Measurements from ENCODE around the gene MGAT4A.

MGAT4A gene

DNA sequence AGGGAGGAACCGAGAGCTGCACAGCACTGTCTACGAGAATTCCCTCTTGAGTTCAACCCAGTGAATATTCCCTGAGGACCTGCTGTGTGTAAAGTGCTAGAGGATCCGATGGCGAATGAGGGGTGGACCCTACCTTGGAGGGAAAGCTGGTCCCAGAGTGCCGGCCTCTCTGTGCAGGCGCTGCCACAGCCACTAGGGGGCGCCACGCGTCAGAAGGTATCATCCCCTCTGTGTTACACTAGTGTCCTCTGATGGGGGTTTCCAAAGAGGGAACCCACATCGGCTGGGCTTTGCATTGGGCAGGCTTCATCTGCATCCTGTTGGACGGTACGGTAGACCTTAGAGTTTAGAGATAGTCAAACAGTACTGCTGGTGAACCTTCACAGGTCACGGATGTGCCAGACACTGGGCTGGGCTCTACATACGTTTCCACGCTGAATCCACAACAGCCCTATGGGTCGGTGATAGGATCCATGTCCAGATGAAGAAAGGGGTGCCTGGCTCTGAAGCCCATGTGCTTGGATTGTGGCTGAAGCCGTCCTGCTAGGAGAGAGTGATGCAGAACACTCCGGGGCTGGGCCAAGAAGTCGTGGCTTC lies 161.6 kb downstream of the MGAT4A start:
- in situ Hi-C loops (cut with MboI; ENCODE audit: low pct_unique_long_range_greater_than_20kb, low sequenced_read_pairs) = no loop called here
- DNase-seq = peak; percentile 47

Data from KBM-7 (cell line).